ENCODE data around the gene NFATC1.

Gene NFATC1

DNA sequence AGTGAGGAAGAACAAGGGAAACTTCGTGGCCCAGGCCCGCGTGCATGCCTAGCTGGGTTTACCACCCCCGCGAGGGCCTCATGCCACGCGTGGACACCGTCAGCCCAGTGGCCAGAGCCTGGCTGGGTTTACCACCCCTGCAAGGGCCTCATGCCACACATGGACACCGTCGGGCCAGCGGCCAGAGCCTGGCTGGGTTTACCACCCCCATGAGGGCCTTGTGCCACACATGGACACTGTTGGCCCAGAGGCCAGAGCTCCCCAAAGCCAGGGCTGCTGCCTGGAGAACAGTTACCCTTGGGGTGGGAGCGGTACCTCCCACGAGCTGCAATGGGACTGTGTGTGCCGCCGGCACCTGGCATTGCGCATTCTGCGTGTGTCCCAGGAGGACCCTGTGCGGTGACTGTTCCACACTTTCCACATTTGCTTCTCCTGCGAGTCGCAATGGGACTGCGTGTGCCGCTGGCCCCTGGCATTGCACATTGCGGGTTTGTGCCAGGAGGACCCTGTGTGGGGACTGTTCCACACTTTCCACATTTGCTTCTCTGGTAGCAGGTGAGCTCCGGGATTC is 178.3 kb downstream of the NFATC1 start:
- DNase-seq (ENCODE audit: low read depth), result no peak

DNA sequence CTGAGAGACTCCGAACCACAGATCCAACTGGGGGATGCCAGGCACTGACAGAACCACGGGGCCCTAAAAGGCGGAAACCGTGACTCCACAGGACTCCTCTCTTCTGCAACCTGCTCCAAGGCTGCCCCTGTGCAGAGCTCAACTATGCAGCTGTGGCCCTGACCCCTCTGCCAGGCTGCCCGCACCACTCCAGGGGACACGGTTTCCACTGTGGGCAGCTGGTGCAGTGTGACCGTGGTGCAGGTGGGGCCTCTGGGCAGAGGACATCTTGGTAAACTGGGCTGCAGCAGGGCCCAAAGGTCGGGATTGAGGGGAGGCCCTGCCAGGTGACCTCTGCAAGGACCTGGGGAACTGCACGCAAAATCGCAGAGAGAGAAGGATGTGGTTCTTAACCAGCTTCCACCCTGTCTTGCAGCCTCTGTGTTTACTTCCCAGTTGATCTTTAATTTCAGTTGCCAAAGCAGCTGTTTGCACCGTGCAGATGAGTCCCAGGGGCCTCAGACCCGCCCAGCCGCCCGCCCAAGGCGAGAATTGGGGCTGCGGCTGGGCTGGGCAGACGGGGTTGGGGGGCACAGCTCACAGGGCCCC is 179.3 kb downstream of the NFATC1 start:
- DNase-seq (ENCODE audit: low read depth), result no peak

DNA sequence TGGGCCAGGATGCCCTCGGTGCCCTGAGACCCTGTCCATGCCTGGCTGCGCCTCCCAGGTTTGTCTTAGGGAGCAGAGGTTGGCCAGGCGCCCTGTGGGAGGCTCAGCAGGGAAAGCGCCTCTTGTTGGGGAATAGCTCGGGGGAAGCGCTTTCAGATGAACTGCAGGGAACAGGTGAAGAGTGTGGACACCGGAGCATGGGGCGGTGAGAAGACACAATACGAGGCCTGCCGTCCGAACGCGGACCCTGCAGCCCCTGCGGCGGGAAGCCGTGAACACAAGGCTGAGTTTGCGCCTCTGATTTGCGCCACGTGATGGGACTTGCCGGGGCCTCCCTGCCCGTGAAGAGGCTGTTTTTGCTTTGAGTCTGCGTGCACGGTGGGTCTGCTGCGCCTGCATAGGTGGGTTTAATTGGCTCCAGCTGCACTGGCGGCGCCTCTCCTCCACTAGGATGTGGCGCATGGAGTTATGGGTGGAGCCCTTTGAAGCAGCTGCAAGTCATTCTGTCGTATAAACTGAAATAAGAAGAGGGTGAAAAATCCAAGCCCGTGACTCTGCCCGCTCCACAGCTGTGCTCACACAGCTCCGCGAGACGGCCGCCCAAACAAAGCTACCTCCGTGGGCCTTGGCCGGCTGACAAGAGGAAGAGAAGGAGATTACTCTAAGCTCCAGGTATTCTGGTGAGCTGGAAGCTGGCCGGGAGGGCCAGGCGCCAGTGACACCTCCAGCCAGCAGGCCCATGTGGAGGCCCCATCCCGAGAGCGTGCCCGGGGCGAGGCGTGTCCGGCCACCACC is 180.4 kb downstream of the NFATC1 start:
- DNase-seq (ENCODE audit: low read depth), result no peak

DNA sequence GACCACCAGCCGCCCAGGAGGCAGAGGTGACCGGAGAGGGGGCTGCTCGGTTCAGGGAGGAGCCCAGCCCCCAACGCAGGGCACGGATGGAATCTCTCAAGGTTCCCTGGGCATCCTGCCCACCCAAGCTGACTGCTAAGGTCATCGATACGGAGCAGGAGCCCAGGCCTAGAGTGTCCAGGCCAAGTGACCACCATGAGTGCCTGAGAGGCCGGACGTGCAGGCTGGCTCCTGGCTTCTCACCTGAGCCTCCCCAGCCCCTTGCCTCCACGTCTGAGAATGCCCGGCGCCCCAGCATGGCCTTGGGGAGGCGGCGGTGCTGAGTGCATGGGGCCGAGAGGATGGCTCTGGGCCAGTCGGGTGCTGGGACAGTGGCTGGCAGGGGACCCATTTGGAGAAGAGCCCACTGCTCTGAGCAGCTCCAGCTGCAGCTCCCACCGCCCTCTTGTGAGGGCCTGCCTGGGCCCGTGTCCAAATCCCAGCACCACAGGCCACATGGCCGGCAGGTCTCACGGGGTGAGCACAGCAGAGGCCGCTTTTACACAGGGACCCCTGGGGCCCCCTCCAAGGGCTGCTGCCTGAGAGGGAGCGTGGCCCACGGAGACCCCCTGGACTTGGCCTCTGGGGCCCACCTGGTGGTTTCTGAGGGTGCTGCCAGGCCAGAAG is 181.1 kb downstream of the NFATC1 start:
- DNase-seq (ENCODE audit: low read depth), result no peak

DNA sequence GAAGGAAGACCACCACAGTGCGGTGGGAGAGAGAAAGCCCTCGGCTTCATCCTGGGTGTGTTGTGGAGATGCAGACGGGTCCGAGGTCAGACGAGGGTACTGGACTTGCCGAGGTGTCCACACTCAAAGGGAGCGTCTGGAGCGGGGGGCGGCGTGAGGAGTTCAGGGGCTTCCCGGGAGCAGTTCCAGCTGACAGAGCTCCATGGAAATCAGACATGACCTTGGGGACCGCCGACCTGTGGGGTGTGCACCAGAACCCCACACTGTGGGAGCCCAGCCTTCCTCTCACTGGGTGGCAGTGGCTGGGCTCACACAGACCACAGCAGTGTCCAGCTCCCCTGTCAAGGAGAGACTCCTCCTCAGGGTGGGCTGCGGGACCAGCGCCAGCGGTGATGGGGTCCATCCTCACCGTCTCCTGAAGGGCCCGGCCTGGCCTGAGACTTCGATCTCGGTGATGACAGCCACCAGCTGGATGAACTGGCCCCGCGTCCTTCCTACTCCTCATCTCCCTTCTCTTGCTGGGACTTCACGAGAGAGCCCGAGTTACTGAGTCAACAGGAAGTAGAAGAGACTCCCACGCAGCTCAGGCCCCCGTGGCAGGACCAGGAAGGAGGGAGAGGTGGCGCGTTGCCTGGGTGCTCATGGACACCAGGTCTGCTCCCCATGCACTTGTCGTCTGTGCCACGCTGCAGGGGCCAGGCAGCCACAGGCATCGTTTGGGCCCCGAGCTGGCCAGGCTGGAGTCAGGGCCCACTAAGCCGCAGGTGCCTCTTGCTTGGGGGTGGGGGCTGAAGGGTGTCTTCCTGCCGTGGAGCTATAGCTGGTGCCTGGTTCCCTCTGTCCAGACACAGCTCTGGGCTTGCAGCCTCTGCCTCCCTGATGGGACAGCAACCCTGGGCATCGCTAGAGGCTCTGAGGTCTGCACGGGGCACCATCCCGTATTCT is 182.0 kb downstream of the NFATC1 start:
- DNase-seq (ENCODE audit: low read depth), result no peak

DNA sequence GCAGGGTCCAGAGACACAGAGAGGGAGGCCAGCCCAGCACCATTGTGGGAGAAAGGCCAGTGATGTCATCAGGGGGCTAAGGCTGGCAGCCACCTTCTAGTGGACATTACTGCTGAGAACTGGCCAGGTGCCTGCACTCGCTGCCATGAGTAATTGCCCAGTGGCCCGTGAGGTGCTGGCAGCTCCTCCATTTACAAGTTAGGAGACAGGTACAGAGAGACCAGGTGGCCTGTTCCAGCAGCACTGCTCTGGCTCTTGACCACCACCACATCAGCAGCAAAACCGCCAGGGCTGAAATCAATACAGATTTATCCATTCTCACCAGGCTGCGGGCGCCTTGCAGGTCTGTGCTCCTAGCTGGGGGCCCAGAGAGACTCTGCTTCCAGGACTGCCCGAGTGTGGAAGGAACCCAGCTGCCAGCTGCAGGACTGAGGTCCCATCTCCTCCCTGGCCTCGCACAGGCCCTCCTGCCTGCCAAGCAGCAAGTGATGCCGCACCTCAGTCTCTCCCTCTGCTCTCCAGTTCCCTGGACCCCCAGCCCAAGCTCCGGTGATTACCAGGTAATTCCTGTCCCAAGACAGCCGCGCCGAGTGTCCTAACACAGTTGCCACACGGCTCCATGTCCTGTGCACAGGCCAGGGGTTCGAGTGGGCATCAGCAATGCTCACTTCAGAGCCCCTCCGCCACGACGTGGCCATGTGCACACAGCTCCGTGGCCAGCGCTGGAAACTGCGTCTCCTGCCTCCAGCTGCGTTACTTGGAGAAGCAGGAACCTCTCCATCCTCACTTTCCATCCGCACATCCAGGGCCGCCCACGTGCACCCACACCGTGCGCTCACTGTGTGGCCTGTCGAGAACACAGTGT is 182.9 kb downstream of the NFATC1 start:
- no peak for DNase-seq (ENCODE audit: low read depth)
